B cell (primary cell): Measurements from ENCODE around the gene KCNQ5.

Source experiments
- EZH2 ChIP-seq: IDR thresholded peaks from 2 replicates; pipeline ENCODE4 v1.6.1; 2012; ENCODE audit warnings: borderline replicate concordance, low read depth, mild to moderate bottlenecking, moderate library complexity, low read length; ENCODE audit not compliant: insufficient read depth, poor library complexity, severe bottlenecking
- TF ChIP-seq, protein P1 (sequence below): fragments of 200-600 bp; IDR thresholded peaks from one replicate; pipeline ENCODE4 v1.8.0; 2022; ENCODE audit warnings: antibody characterized with exemption, mild to moderate bottlenecking

DNA sequence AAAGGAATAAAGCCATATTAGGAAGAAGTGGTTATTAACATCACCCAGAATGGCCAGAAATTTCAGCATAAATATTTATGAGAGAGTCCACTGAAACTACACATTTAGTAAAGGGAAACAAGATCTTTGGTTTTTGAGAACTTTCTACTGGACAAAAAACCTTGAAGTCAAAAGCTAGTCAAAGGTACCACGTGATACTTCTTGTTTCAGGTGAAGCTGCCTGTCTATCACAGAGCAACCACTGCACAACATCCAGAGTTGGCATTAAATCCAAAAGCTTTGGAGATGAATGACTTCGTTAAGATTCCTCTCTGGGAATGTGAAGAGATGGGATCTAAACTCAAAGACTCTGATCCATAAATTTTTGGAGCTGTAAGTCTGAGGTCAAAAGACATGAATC lies 137.0 kb downstream of the KCNQ5 start:
- TF ChIP-seq EZH2, result no peak
- TF ChIP-seq, protein P1, sequence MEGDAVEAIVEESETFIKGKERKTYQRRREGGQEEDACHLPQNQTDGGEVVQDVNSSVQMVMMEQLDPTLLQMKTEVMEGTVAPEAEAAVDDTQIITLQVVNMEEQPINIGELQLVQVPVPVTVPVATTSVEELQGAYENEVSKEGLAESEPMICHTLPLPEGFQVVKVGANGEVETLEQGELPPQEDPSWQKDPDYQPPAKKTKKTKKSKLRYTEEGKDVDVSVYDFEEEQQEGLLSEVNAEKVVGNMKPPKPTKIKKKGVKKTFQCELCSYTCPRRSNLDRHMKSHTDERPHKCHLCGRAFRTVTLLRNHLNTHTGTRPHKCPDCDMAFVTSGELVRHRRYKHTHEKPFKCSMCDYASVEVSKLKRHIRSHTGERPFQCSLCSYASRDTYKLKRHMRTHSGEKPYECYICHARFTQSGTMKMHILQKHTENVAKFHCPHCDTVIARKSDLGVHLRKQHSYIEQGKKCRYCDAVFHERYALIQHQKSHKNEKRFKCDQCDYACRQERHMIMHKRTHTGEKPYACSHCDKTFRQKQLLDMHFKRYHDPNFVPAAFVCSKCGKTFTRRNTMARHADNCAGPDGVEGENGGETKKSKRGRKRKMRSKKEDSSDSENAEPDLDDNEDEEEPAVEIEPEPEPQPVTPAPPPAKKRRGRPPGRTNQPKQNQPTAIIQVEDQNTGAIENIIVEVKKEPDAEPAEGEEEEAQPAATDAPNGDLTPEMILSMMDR, result no peak
